Iris pigment epithelial cell (primary cell): ENCODE measurements around the gene BCAR3.
A peak's percentile ranks its signal among the peaks of the same experiment; 100 is the strongest.

Experiments used
- DNase-seq: peaks from one replicate; pipeline ENCODE4 v3.0.0-alpha.2; 2011; ENCODE audit warnings: low read depth

BCAR3 gene

GRCh38 chr1:93681101-93681988 is at the start of gene BCAR3:
Gene BCAR3, minus strand, starts transcription at chr1:93681837. Its CDS starts 6,907 bp downstream, at chr1:93674930.
- peak; percentile 82 for DNase-seq

DNA sequence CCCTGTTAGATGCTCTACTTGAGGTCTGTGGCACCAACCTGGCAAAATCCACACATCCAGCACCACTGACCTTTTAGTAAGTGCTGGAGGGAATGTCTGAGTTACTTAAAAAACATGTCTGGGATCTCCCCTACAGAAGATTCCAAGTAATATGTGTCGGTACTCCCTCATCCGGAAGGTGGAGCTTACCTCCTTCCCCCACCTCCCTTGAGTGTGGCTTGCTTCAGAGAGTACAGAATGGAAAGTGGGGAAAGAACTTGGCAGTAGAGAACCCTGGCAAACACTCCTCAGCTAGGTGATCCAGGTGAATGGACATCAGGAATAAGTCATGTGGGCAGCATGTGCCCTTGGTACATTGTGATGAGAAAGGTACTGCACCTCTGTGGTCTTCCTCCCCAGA is 49.0 kb upstream of the BCAR3 start:
- DNase-seq = no peak

- DNase-seq = no peak
Measured at GRCh38 chr1:93729906-93730305, 48.3 kb upstream of the BCAR3 start.

GRCh38 chr1:93729502-93729901 is 47.9 kb upstream of the BCAR3 start:
- no peak for DNase-seq

- DNase-seq = no peak
Measured at GRCh38 chr1:93728480-93729131, 47.0 kb upstream of the BCAR3 start.

DNA sequence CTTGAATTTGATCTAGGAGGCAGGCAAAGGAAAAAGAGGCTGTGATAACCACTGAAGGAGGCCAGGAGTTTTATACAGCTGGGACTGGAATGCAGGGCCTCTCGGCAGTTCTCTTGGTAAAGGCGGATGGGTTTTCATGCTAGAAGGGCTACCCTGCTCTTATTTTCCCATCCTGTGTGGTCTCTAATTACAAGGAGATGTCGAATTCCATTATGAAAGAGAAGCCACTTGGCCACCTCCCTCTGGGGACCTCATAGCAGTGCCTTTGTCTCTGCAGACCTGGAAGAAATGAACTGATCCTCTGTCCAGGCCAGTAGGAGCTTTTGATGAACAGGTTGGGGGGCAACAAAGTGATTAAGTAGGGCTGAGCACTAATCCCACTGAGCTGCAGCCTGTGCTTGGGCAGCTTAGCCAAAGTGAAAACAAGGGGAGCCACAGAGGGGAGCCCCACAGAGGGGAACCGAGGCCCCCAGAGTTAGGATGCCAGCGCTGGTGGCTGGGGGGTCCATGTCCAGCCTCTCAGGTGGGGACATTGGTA is 42.2 kb upstream of the BCAR3 start:
- DNase-seq = no peak

GRCh38 chr1:93723110-93723509 is 41.5 kb upstream of the BCAR3 start:
- no peak for DNase-seq

DNA sequence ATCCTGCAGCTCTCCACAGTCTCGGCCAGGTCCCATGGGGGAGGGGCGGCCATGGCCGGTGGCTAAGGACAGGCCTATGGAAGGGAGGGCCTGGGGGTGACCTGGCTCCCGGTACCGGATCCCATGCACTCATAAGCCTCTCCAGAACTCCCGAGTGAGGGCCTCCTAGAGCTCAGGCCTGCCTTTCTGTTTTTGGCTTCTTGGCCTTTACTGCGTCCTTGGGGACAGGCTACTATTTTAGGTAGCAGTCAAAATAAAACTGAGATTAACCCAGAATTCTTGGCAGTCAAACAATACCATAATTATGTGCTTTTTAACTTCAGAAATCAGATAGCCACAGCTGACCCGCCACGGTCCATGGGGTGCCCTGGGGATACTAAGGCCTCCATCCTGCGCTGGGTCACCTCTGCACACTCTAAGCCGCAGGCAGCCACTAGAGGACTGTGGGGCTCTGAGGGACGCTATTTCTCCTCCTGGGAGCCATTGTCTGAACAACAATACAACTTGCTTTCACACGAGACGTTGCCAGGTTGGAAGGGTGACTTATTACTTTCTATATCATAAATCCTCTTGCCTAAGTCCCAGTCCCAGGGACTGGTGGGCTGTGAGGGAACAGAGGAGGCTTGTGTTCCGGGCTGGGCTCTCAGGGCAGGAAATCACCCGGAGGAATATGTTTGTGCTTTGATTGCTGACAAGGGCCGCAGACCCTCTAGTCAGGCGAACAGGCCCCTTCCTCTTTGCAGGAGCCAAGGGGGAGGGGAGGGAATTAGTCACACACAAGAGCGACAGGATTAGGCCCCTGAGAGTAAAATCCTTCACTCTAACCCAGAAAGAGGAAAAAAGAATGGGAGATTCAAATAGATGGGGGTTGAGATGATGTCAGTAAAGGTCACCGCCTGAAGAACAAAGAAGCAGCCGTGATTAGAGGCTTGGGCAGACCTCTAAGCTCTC is 40.7 kb upstream of the BCAR3 start:
- DNase-seq = no peak

GRCh38 chr1:93720956-93721626 is 39.5 kb upstream of the BCAR3 start:
- DNase-seq = no peak

DNA sequence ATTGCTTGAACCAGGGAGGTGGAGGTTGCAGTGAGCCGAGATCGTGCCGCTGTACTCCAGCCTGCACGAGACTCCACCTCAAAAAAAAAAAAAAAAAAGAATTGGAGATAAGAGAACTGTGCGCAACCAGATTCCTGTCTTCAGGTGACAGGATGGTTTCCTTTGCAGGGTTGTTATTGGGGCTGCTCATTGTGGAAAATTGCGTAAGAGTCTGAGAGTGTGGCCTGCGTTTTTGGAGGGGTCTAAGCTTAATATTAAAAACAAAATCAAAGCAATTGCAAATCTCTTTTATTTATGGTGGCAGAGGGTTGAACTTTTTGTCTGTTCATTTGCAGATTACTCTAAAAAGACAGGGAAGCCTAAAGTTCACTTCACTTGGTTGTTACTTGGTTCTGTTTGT is 36.0 kb upstream of the BCAR3 start:
- no peak for DNase-seq

GRCh38 chr1:93716941-93717368 is 35.3 kb upstream of the BCAR3 start:
- peak; percentile 57 for DNase-seq

DNA sequence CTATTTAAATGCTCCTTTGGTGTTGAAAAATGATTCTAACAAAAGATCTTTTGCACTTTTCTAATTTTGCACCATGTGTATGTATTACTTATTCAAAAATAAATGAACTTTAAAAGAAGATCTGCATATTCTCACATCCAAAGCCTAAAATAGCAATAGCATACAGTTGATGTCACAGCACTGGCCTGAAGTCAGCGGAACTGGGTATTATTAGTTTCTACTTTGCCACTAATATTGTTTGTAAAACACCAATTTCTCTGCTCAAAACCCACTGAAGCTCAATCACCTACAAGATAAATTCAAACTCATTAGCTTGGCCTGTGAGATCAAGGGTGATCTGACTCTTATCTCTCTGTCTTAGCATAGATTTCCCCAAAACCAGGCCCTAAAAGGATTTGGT is 34.5 kb upstream of the BCAR3 start:
- DNase-seq = no peak

- DNase-seq = no peak
Measured at GRCh38 chr1:93715529-93716126, 34.0 kb upstream of the BCAR3 start.

DNA sequence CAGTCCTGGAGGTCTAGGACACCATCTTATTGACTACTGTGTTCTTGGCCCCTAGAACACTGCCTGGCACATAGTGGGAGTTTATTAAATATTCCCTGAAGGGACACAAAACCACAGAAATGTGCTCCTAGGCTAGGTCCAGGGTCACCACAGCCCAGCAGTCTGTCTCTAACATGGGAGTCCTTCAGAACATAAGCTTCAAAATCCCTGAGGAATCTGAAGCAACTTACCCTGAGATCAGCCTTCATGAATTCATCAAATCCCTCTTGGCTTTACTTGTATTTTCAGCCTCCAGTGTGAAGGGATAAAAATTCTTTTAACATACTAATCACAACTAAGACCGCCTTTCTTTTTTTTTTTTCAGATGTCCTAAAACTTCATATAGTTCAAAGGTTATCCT is 32.7 kb upstream of the BCAR3 start:
- DNase-seq = no peak

DNA sequence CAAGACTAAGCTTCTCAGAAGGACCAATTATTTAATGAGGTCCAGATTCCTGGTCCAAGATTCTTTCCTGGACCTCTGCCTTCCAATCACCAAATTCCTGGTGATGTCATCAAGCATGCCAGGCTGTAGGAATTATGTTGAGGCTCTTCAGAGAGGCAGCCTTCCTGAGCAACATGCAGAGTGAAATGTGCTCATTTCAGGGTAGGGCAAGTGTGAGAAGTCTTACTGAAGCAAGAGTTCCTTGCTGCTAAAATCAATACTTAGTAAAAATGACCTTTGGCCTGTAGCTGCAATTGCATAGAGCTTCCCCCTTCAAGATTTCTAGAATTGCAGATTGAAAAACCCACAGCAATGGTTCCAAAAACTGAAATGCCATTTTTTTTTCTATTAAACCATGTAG is 31.7 kb upstream of the BCAR3 start:
- no peak for DNase-seq

- DNase-seq = no peak
Measured at GRCh38 chr1:93712741-93713140, 31.1 kb upstream of the BCAR3 start.

GRCh38 chr1:93710499-93711453 is 29.1 kb upstream of the BCAR3 start:
- no peak for DNase-seq

- no peak for DNase-seq
Measured at GRCh38 chr1:93708734-93709481, 27.3 kb upstream of the BCAR3 start.

- DNase-seq = no peak
Measured at GRCh38 chr1:93707956-93708355, 26.3 kb upstream of the BCAR3 start.
